CD4-positive, alpha-beta T cell treated with Interleukin-10 for 1 hour (primary cell): ENCODE data around the gene MACROD1.
"Not testable (repeated sequence)": the region's sequence is repeated elsewhere in the genome, so short reads cannot be mapped to it uniquely, and the experiment has no call there.

Experiments
- DNase-seq: peaks from one replicate; pipeline ENCODE4 v3.0.0-alpha.2; 2020

MACROD1 gene

DNA sequence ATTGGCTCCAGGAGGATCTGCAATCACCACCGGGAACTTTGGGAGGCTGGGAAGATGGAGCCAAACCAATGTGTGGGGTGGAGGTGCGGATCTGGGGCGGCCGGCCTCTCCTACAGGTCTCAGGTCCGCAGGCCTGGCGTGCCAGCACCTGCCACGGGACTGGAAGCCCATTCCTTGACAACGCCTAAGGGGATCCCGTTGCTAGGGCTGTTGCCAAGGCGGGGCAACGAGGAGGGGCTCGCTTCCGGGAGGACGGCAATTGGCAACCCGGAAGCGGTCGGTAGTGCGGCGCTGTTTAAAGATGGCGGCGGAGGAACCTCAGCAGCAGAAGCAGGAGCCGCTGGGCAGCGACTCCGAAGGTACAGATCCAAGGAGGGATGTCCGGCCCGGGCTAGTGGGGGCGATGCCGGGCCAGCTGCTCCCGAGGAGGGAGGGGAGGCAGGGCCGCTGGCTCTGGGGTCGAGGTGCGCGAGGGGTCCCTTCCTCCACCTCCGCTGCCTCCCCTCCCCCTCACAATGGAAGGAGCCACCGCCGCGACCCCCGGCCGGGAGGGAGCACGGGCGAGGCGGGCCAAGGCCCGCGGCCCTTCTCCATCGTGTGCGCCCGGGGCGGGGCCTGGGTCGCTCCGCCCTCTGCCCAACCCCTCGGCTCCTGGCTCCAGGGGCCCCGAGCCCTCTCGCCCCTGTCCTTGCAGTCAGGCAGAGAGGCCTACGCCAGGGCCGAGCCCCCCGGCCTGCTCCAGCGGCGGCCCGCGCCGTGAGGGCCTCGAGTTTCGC, 179.6 kb downstream of the MACROD1 start, which contains the start of gene OTUB1:
Gene OTUB1 (plus strand): TSS at position 283 of the 776 bp plus-strand sequence. CDS start 19 bp downstream, at position 302.
- peak; percentile 88 for DNase-seq

DNA sequence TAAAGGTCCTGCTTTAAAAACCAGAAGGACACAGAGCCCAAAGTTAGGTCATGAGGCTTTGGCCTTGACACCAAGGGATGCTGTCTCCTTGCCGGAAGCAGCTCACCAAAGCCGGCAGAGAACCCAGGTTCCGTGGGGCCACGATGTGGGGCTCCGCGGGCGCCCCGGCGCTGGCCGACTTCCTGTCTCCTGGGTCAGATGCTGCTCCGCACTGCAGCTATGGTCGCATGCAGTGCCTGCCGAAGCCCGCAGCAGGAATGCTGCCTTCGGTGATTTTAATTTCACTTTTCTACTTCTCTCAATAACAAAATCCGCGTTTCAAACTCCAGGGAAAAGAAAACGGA, 180.1 kb downstream of the MACROD1 start:
- peak; percentile 77 for DNase-seq

DNA sequence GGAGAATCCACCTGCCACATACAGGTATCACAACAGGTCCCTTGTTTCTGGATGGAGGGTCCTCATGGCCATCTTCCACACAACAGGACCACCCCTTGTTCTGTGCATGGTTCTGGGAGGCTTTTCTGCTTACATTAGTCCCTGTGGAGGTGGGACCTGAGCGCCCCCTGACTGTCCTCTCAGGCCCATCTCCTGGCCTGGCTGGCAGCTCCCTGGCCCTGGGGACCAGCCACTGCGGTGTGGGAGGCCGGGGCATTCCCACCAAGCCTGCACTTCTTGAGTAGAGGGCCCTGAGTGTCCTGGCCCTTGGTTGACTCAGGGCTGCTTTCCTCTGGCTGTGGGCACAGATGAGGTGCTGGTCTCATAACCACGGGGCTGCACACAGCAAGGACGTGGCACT, 186.5 kb downstream of the MACROD1 start:
- DNase-seq = no peak

- no peak for DNase-seq
These were observed 187.2 kb downstream of the MACROD1 start for GRCh38 chr11:63978551-63979239.

GRCh38 chr11:63974259-63975143, 191.4 kb downstream of the MACROD1 start, which contains the start of gene COX8A:
Gene COX8A (plus strand): TSS chr11:63974620. CDS start chr11:63974681, 61 bp downstream.
- DNase-seq = peak; percentile 99

DNA sequence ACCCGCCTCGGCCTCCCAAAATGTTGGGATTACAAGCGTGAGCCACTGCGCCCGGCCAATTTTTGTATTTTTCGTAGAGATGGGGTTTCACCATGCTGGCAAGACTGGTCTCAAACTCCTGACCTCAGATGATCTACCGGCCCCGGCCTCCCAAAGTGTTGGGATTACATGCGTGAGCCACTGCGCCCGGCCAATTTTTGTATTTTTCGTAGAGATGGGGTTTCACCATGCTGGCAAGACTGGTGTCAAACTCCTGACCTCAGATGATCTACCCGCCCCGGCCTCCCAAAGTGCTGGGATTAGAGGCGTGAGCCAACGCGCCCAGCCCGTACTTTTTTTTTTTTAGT, 192.0 kb downstream of the MACROD1 start:
- not testable (repeated sequence) for DNase-seq

- DNase-seq = no peak
These were observed 195.0 kb downstream of the MACROD1 start for GRCh38 chr11:63970902-63971301.

- no peak for DNase-seq
These were observed 196.5 kb downstream of the MACROD1 start for GRCh38 chr11:63969461-63969860.

- no peak for DNase-seq
These were observed 199.5 kb downstream of the MACROD1 start for GRCh38 chr11:63966444-63966843.

DNA sequence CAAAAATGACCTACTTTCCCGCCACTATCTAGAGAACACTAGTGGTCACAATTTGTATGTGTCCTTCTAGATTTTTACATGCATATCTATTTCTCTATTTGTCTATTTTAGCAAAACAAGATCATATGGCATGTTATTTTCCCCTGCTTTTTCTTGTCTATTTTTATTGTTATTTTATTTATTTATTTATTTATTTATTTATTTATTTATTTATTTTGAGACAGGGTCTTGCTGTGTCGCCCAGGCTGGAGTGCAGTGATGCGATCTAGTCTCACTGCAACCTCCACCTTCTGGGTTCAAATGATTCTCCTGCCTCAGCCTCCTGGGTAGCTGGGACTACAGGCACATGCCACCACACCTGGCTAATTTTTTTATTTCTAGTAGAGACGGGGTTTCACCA, 202.0 kb downstream of the MACROD1 start:
- DNase-seq = not testable (repeated sequence)

DNA sequence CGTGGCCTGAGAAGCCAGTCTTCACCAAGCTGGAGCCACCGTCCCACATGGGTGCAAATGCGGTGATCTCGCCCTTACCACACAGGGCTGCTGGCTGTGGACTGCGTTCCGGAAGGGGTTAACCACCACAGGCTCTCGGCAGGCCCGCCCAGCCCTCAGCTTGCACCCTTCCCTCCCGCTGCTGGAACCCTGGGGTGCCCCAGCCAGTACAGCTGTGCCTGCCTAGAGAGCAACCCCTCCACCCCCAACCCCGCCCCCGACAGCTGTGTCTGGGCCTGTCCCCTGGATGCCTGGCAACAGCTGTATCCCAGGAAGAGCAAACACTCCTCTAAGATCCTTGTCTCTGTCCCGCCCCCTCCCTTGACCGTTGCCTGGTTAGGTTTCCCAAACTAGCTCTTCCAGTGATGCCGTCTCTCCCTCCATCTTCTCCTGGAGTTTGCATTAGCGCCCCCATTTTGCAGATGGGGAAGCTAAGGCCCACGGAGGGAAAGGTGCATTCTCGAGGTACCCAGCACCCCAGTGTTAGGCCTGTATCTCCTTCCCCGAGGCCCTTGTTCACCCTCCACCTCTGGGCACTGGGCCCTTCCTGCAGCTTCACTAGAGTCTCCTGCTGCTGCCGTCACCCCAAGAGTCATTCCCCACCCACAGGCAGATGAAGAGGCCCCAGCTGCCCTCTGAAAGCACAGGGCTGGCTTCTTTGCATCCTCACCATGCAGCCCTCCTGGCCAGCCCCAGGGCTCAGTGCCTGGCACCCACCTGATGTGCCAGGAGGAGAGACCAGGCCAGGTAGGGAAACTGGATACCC, 204.1 kb downstream of the MACROD1 start:
- DNase-seq = peak; percentile 52

GRCh38 chr11:63958008-63958407, 207.9 kb downstream of the MACROD1 start:
- no peak for DNase-seq

DNA sequence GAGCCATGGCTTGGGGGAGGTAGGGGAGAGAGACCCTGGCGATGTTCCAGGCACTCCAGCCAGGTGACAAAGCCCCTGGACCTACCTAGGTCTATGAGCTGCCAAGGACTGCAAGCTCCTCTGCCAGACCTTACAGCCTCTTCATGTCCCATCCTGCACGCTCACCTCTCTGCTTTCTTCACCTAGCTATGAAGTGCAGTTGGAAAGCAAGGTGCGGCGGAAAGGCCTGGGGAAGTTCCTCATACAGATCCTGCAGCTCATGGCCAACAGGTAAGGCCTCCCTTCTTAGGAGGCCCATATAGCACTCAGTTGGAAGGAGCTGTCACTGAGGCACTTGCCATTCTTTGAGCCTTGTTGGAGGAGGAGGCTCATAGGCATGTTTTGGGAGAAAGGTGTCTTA, 213.3 kb downstream of the MACROD1 start:
- DNase-seq = no peak

DNA sequence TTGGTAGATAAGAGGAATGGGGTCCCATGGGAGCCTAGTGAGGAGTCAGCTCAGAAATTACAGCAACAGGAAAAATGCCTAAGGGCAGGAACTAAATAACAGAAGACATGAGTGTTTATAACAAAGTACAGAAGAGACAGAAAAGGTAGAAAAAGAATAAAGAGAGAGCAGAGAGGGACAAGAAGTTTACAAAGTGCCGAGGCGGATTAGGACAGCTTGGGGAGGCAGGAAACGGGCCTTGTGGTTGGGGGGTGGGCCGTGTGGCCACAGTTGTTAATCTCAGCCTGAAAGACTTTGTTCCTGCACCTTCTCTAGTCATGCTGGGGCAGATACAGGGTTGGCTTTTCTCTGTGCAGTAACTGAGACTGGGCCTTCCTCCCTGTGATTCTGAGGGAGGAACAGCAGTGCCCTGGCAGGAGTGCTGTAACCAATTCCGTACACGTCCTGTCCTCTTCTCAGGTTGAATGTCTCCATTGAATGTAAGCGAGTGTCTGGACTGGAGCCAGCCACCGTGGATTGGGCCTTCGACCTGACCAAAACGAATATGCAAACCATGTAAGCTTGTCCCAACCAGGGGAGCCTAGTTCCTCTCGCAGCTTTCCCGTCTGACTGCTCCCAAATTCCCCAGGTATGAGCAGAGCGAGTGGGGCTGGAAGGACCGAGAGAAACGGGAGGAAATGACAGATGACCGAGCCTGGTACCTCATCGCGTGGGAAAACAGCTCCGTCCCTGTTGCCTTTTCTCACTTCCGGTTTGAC, 214.0 kb downstream of the MACROD1 start:
- DNase-seq = peak; percentile 46
